Karpas-422 (cell line): ENCODE results near the gene AOPEP. TPM values are rescaled to one million over a fixed set of nuclear protein-coding genes. Genes with fewer than 3 reads are reported as not detected.

Experiments
- DNase-seq: peaks from one replicate; pipeline ENCODE4 v3.0.0-alpha.2; 2015
- H2AFZ ChIP-seq: fragments of 200-600 bp; sonication (generic); 2 replicates; pipeline ENCODE4 v1.6.1; 2014; ENCODE audit warnings: antibody characterized with exemption, low read length, mixed read lengths
- H3K27ac ChIP-seq: fragments of 200-600 bp; sonication (generic); 2 replicates; pipeline ENCODE4 v1.5.1; 2014; ENCODE audit warnings: mild to moderate bottlenecking, low read length, moderate library complexity
- H3K27me3 ChIP-seq: fragments of 200-600 bp; sonication (generic); 2 replicates; pipeline ENCODE4 v1.6.1; 2014; ENCODE audit warnings: low read length, mixed read lengths
- H3K36me3 ChIP-seq: fragments of 200-600 bp; sonication (generic); 2 replicates; pipeline ENCODE4 v1.6.1; 2014; ENCODE audit warnings: low read length, mixed read lengths; ENCODE audit not compliant: insufficient read depth
- H3K4me1 ChIP-seq: fragments of 200-600 bp; sonication (generic); 2 replicates; pipeline ENCODE4 v1.6.1; 2014; ENCODE audit warnings: mild to moderate bottlenecking, low read length, mixed read lengths
- H3K4me2 ChIP-seq: fragments of 200-600 bp; sonication (generic); 2 replicates; pipeline ENCODE4 v1.6.1; 2014; ENCODE audit warnings: low read length, low read depth, mild to moderate bottlenecking; ENCODE audit not compliant: poor library complexity, severe bottlenecking
- H3K4me3 ChIP-seq: fragments of 200-600 bp; sonication (generic); 2 replicates; pipeline ENCODE4 v1.5.1; 2014; ENCODE audit warnings: mild to moderate bottlenecking, antibody characterized with exemption, low read length, mixed read lengths
- H3K79me2 ChIP-seq: fragments of 200-600 bp; sonication (generic); 2 replicates; pipeline ENCODE4 v1.6.1; 2014; ENCODE audit warnings: mild to moderate bottlenecking, low read length, mixed read lengths
- H3K9ac ChIP-seq: fragments of 200-600 bp; sonication (generic); 2 replicates; pipeline ENCODE4 v1.6.0; 2014; ENCODE audit warnings: low read length
- H3K9me2 ChIP-seq: fragments of 200-600 bp; sonication (generic), shearing (Covaris generic); replicated peaks from 2 replicates; pipeline ENCODE4 v1.6.0; 2014; ENCODE audit warnings: mild to moderate bottlenecking, low read length, moderate library complexity; ENCODE audit not compliant: insufficient read depth
- H3K9me3 ChIP-seq: fragments of 300-700, 200-600 bp; sonication (generic); 2 replicates; pipeline ENCODE4 v1.6.1; 2014; ENCODE audit warnings: low read length, mixed read lengths
- H4K20me1 ChIP-seq: fragments of 200-600 bp; sonication (generic); 2 replicates; pipeline ENCODE4 v1.6.1; 2014; ENCODE audit warnings: mild to moderate bottlenecking, antibody characterized with exemption, low read length, low read depth; ENCODE audit not compliant: insufficient read depth
- total RNA-seq: library from RNA; depleted of rRNA; stranded (reverse); fragments of >200 nt; shearing (Covaris generic); gene quantifications from 2 replicates; pipeline ENCODE4 v1.2.3, GENCODE V29; 2014; ENCODE audit warnings: low replicate concordance

The AOPEP gene
- total RNA-seq, 1 experiment from 2014 or later: 22.7 TPM

DNA sequence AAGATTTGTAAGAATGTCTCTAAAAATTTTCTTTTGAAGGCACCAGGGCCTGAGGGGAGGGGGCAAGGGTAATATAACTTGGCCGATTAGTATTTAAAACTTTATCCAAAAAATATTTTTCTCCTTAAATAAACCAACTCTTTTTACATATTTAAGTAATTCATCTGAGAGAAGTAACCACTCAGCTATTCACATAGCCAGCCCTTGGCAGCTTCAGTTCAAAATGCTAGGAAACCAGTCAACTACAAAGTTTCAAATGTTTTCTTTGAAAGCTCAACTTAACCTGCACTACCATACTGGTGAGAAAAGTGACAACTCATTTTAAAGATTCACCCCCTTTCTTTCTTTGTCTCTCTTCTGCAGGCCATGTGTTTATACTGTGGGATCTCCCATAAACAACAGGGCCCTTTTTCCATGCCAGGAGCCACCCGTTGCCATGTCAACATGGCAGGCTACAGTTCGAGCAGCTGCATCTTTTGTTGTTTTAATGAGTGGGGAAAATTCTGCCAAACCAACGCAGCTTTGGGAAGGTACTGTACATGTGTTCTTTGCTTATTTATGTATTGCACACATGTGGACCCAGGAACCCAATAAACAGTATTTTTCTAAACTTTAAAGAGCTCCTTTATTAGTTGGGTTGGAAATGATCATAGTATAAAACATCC lies 46.3 kb downstream of the AOPEP start:
- no peak overlapping the region for H2AFZ ChIP-seq
- H3K27me3 ChIP-seq: no peaks in the 10 kb centered on the region
- H4K20me1 ChIP-seq: no peaks in the 10 kb centered on the region
- H3K79me2 ChIP-seq: peaks cover 67% of the 10 kb centered on the region
- no peaks in the 10 kb centered on the region for H3K36me3 ChIP-seq
- H3K9ac ChIP-seq: no peak overlapping the region
- DNase-seq: no peak
- H3K27ac ChIP-seq: no peak overlapping the region
- H3K9me3 ChIP-seq: no peaks in the 10 kb centered on the region
- no peak overlapping the region for H3K4me2 ChIP-seq
- no peak overlapping the region for H3K4me3 ChIP-seq
- H3K9me2 ChIP-seq: no peaks in the 10 kb centered on the region
- peaks cover 16% of the 10 kb centered on the region for H3K4me1 ChIP-seq

DNA sequence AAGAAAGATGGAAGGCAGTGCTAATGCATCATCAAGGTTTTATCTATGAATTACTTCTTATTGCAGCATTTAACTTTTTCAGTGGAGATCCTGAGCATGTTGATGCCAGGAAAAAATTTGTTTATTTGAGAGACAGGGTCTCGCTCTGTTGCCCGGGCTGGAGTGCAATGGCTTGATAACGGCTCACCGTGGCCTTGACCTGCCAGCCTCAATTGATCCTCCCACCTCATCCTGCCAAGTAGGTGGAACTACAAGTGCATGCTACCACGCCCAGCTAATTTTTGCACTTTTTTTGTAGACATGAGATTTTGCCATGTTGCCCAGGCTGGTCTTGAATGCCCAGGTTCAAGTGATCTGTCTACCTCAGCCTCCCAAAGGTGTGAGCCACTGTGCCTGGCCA lies 47.2 kb downstream of the AOPEP start:
- no peaks in the 10 kb centered on the region for H4K20me1 ChIP-seq
- H3K9me2 ChIP-seq: no peaks in the 10 kb centered on the region
- H3K27ac ChIP-seq: no peak overlapping the region
- no peak overlapping the region for H2AFZ ChIP-seq
- no peaks in the 10 kb centered on the region for H3K9me3 ChIP-seq
- no peak for DNase-seq
- peaks cover 62% of the 10 kb centered on the region for H3K79me2 ChIP-seq
- no peak overlapping the region for H3K4me2 ChIP-seq
- H3K4me3 ChIP-seq: no peak overlapping the region
- H3K36me3 ChIP-seq: no peaks in the 10 kb centered on the region
- peaks cover 16% of the 10 kb centered on the region for H3K4me1 ChIP-seq
- no peak overlapping the region for H3K9ac ChIP-seq
- no peaks in the 10 kb centered on the region for H3K27me3 ChIP-seq

DNA sequence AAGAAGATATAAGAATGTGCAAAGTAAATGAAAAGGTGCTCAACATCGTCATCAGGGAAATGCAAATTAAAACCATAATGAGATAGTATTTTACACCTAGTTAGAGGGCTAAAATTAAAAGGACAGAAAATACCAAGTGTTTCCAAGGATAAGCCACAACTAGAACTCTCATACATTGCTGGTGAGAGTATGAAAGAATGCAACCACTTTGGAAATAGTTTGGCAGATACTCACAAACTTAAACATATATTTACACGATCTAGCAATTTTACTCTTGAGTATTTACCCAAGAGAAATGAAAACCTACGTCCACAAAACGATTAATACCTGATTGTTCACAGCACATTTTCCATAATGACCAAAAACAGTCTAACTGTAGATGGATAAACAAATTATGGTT lies 51.5 kb downstream of the AOPEP start:
- Histone ChIP-seq H3K79me2 (peaks cover 23% of the 10 kb centered on the region), H3K4me1 (0 out of 2 replicates have a peak, but pooled peaks cover 2% of the 10 kb centered on the region), H3K4me2 (no peak overlapping the region), H4K20me1 (no peaks in the 10 kb centered on the region), H3K4me3 (no peak overlapping the region), H2AFZ (no peak overlapping the region), H3K9me2 (no peaks in the 10 kb centered on the region), H3K27ac (no peak overlapping the region), H3K9ac (no peak overlapping the region), H3K27me3 (no peaks in the 10 kb centered on the region), H3K9me3 (no peaks in the 10 kb centered on the region), H3K36me3 (no peaks in the 10 kb centered on the region)
- DNase-seq: no peak

DNA sequence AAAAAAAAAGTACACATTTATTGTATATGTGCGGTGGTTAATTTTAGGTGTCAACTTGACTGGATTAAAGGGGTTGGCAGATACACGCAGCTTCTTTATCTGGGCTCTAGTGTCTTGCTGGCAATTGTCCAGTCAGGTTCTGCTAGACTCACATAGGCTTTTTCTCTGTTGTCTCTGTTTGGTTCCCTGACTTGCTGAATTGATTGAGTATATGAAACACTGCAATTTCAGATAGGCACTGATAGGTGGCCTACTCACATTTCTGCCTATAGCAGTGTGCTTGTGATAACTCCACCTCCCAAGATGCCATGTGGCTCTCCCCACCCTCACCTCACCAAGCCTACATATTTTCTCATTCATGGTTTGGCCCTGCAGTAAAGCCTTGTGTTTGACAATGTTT lies 52.5 kb downstream of the AOPEP start:
- no peak overlapping the region for H3K27ac ChIP-seq
- H3K4me2 ChIP-seq: no peak overlapping the region
- no peaks in the 10 kb centered on the region for H3K36me3 ChIP-seq
- no peaks in the 10 kb centered on the region for H3K9me2 ChIP-seq
- peaks cover 5% of the 10 kb centered on the region for H3K4me1 ChIP-seq
- H3K79me2 ChIP-seq: peaks cover 23% of the 10 kb centered on the region
- no peaks in the 10 kb centered on the region for H3K27me3 ChIP-seq
- H3K9ac ChIP-seq: no peak overlapping the region
- H2AFZ ChIP-seq: no peak overlapping the region
- no peaks in the 10 kb centered on the region for H4K20me1 ChIP-seq
- peak; percentile 64 for DNase-seq
- H3K9me3 ChIP-seq: no peaks in the 10 kb centered on the region
- no peak overlapping the region for H3K4me3 ChIP-seq

DNA sequence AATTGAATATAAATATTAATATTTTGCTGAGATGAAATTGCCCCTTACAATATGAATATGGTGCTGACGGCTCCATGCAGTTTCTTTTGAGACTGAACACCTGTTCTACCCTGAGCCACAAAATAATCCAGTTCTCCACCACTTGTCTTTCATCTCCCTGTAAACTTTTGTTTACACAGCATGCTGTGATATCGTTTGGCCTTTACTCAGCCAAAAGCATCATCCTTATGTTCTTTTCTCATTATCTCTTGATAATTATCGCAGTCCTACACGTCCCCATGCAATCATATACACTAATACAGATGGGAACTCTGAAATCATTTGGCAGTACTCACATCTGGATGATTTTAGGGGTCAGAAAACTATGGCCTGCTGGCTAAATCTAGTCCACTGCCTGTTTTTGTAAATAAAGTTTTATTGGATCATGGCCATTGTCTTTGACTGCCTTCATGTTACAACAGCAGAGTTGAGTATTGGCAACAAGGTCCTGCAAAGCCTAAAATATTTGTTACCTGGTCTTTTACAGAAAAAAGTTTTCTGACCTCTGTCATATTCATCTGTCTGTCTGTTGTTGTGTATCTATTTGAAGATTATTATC lies 53.3 kb downstream of the AOPEP start:
- no peaks in the 10 kb centered on the region for H3K36me3 ChIP-seq
- H3K9ac ChIP-seq: no peak overlapping the region
- no peak for DNase-seq
- H2AFZ ChIP-seq: no peak overlapping the region
- H3K9me3 ChIP-seq: no peaks in the 10 kb centered on the region
- H3K4me3 ChIP-seq: no peak overlapping the region
- H3K4me1 ChIP-seq: peaks cover 5% of the 10 kb centered on the region
- H3K79me2 ChIP-seq: peaks cover 22% of the 10 kb centered on the region
- H4K20me1 ChIP-seq: no peaks in the 10 kb centered on the region
- H3K4me2 ChIP-seq: no peak overlapping the region
- H3K27ac ChIP-seq: no peak overlapping the region
- no peaks in the 10 kb centered on the region for H3K27me3 ChIP-seq
- H3K9me2 ChIP-seq: no peaks in the 10 kb centered on the region

DNA sequence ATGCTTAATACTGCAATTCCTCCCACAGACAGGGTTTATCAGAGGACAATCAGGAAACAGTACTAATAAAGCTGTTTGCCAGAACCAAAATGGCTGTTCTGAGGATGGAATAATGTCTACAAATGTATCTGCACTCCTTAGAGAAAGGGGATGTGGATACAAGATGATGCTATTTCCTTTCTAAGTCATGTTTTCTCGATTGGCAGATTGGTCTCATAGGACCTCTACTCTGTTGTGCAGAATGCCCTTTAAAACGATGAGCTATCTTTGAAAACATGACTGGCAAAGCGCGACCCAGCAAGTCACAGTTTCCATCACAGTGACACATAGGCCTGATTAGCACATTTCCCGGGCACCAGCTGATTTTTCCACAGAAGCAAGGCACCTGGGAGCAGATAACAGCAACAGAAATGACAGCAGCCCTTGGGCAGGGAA lies 54.0 kb downstream of the AOPEP start:
- Histone ChIP-seq H3K4me2 (no peak overlapping the region), H4K20me1 (no peaks in the 10 kb centered on the region), H2AFZ (no peak overlapping the region), H3K27ac (no peak overlapping the region), H3K4me1 (peaks cover 5% of the 10 kb centered on the region), H3K27me3 (no peaks in the 10 kb centered on the region), H3K4me3 (no peak overlapping the region), H3K9me3 (no peaks in the 10 kb centered on the region), H3K79me2 (peaks cover 27% of the 10 kb centered on the region), H3K36me3 (no peaks in the 10 kb centered on the region), H3K9ac (no peak overlapping the region), H3K9me2 (no peaks in the 10 kb centered on the region)
- no peak for DNase-seq

DNA sequence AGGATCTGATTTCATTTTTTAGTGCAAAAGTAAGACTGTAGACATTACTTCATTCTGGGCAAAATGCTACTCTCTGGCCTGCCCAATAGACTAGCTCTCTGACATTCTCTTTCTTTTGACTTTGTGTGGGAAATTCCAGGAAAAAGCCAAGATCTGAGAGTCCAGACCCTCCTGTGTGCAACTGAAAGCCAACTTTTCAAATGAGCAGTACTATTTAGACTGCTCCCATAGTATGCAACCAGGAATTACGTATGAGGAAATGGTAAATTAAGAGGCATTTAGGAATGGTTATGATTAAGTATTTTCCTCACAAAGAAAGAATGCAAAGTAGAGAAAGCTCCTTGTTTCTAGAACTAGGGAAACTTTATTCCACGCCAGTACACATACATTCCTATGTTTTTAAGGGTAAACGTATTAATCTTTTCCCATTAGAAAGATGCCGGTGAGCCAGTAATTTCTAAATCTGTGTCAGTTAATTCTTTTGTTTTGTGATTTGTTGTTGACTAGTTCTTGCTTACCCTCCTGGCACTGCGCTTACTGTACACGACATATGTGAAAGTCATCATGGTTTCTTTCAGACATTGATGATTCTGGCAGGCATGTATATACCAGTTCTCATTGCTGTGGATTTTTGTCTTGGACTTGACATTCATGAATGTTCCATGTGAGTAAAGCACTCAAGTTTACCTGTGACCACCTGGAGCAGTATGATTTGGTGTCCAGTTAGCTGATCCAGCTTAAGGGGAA lies 56.0 kb downstream of the AOPEP start:
- Histone ChIP-seq H3K4me3 (no peak overlapping the region), H3K4me1 (peaks cover 5% of the 10 kb centered on the region), H3K27ac (no peak overlapping the region), H2AFZ (no peak overlapping the region), H4K20me1 (no peaks in the 10 kb centered on the region), H3K36me3 (no peaks in the 10 kb centered on the region), H3K9me3 (no peaks in the 10 kb centered on the region), H3K4me2 (no peak overlapping the region), H3K9ac (no peak overlapping the region), H3K27me3 (no peaks in the 10 kb centered on the region), H3K9me2 (no peaks in the 10 kb centered on the region), H3K79me2 (peaks cover 41% of the 10 kb centered on the region)
- peak; percentile 45 for DNase-seq

DNA sequence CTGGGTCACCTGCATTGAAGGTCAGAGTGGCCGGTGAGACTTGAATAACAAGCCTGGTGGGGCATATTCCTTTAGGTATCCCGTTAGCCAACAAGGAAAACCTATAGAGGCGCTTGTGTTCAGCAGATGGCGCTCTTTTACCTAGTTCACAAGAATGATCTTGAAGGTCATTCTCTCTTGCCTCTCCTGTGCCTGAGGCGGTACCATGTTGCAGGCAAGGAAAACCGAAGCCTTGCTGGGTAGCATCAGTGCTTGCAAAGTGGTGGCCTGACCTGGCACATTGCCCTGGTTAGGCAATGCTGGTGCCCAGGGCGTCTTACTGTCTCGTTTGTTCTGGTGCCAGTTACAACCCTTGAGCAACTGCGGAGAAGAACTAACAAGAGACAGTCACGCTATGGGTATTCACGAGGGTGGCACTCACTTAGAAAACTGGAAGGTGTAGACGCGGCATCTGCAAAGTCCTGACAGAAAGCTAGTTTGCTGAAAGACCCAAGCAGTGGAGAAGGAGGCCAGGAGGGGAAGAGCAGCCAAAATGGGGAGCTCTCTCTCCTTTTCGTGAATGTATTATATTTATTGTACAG lies 56.7 kb downstream of the AOPEP start:
- no peaks in the 10 kb centered on the region for H3K9me2 ChIP-seq
- H4K20me1 ChIP-seq: no peaks in the 10 kb centered on the region
- peaks cover 5% of the 10 kb centered on the region for H3K4me1 ChIP-seq
- peak; percentile 72 for DNase-seq
- H3K4me3 ChIP-seq: no peak overlapping the region
- no peaks in the 10 kb centered on the region for H3K9me3 ChIP-seq
- no peak overlapping the region for H3K9ac ChIP-seq
- H3K27ac ChIP-seq: no peak overlapping the region
- H2AFZ ChIP-seq: no peak overlapping the region
- peaks cover 39% of the 10 kb centered on the region for H3K79me2 ChIP-seq
- H3K36me3 ChIP-seq: no peaks in the 10 kb centered on the region
- H3K27me3 ChIP-seq: no peaks in the 10 kb centered on the region
- H3K4me2 ChIP-seq: no peak overlapping the region
